NCI-H1694 treated with DMSO at 0.1 percent for 48 hours (cell line): Measurements from ENCODE around the gene GRAMD1C.
"Not testable (repeated sequence)": the region's sequence is repeated elsewhere in the genome, so short reads cannot be mapped to it uniquely, and the experiment has no call there.

Experiments
- DNase-seq: peaks from one replicate; lab custom pipeline; 2025; lab: John Stamatoyannopoulos, UW

GRAMD1C gene

DNA sequence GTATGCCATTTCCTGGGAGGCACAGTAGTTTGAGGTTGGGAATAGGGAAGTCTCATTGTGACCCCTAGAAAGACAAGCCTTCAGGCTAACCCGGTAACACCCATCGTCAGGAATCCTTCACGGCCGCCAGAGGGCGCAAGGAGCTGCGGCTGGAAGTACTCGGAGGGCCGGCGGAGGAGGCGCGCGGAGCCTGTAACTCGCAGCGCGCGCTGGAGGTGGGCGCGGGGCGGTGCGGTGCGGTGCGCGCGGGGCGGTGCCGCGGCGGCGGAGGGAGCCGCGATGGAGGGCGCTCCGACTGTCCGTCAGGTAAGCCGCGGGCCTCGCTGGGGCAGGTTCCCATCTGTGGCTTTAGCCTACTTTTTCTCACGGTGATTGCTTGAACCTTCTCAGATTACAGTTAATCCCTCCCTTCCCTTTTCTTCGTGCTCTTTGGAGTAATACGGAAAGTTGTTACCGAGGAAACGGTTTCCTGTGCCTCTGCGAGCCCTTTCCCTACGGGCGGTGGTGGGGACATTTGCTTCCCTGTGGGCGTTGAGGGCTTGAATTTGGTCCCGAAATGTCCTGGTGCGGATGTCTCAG is at the start of gene GRAMD1C:
Gene GRAMD1C (plus strand): TSS at position 158 of the 579 bp plus-strand sequence. CDS start 122 bp downstream, at position 280.
- peak; percentile 89 for DNase-seq

DNA sequence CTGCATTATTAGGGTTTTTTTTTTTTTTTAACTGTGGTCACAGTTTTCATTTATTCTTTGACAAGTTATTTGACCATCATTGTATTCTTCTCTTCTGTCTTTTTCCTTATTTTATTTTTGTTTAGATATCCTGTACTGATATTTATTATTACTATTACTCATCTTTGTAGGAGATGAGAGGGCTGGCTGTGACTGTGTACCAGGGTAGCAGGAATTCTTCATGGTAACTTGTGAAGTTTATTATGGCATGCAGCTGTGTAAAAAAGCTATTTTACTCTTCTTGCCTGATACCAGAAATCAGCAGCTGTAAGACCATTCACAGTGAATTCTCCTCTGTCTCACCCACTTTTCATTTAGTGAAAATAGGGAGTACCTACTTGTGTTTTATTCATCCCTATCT is 47.2 kb upstream of the GRAMD1C start:
- no peak for DNase-seq

GRCh38 chr3:113794526-113794925 is 44.1 kb upstream of the GRAMD1C start:
- DNase-seq = no peak

DNA sequence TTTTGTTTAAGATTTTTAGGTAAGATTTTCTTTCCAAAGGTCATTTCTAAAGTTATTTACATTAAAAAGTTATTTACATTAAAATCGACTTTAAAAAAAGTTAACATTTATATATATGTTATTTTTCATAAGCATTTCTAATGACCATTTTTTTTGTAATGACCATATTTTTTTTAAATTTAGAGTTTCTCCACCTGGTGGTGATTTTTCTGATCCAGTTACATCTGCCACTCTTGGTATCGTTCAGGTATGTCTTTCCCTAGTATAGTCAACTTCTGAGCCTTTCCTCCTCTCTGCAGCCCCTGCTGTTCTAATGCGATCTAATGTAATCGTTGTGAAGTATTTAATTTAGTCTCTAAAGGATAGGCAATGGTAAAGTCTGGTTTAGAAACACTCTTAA is 42.9 kb upstream of the GRAMD1C start:
- no peak for DNase-seq

DNA sequence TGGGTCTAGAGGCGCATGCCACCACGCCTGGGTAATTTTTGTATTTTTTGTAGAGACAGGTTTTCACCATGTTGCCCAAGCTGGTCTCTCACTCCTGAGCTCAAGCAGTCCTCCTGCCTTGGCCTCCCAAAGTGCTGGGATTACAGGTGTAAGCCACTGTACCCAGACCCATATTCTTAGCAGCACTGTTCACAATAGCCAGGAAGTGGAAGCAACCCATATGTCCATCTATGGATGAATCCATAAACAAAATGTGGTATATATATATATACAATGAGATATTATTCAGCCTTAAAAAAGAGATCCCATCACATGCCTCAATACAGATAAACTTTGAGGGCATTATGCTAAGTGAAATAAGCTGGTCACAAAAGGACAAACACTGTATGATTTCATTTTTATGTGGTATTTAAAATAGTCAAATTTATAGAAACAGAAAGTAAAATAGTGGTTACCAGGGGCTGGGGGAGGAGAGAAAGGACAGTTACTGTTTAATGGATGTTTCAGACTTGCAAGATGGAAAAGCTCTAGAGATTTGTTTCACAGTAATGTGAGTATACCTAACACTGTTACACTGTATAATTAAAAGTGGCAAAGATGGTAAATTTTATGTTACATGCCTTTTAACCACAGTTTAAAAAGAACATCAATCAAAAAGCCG is 35.7 kb upstream of the GRAMD1C start:
- DNase-seq = no peak

DNA sequence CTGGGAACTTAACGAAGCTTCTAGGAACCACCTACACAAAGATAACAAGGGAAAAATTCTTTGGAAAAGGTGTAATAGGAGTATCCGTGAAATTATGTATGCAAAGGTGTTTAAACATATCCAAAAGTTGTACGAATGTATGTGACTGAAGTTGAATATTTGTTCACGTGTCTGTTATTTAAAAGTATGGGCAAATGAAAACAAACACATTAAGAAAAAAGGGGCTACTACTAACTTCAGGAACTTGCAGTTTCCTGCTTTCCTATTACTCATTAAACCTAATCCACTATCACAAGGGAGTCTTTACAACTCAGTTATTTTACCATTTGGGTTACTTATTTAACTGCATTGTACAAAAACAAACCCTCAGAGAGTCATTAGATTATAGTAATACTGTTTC is 33.9 kb upstream of the GRAMD1C start:
- no peak for DNase-seq

DNA sequence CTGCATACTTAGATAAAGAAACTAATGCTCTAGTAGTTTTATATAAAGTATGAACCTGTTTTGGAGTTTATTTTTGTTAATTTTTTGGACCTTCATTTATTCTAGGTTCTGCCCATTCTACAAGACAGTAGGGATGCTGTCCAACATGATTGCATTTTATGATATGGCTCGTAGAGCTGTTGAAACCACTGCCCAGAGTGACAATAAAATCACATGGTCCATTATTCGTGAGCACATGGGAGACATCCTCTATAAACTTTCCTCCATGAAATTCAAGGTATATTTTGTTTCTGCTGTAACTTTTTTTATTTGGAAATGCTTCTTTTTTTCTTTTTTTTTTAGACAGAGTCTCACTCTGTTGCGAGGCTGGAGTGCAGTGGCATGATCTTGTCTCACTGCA is 33.3 kb upstream of the GRAMD1C start:
- DNase-seq = no peak

DNA sequence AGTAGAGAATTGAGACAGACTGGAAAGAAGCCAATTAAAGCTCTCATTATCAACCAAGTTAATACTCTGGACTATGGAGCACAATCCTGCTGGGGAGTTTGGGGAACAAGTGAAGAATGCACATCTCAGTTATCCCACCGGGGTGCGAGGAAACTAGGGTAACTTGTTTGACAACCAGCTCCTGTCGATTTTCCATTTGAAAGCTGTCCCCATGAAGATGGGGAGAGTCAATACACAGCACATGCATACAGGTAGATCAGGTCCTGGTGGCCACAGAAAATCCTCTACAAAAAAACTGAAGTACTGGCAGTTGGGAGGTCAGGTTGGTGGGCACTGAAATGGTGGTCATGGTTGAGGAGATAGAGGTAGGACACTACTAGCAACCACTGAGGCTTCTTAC is 25.7 kb upstream of the GRAMD1C start:
- DNase-seq = no peak

GRCh38 chr3:113819866-113820265 is 18.7 kb upstream of the GRAMD1C start:
- no peak for DNase-seq

DNA sequence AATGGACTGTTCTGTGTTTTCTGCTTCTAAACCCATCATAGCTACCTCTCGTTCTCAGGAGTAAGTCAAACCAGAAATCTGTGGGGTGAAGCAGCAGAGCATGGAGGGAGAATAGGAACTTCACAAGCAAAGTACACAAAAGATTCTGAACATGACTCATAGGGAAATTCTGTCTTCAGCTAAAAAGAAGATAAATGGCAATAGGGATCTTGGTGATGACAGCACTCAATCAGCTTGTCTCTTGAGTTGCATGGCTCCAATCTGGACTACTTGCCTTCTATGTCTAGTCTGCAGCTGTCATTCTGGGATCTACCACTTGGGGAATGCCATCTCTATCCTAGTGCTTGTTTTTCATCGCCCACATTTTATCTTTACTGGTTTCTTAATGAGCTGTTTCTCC is 13.5 kb upstream of the GRAMD1C start:
- DNase-seq = no peak

DNA sequence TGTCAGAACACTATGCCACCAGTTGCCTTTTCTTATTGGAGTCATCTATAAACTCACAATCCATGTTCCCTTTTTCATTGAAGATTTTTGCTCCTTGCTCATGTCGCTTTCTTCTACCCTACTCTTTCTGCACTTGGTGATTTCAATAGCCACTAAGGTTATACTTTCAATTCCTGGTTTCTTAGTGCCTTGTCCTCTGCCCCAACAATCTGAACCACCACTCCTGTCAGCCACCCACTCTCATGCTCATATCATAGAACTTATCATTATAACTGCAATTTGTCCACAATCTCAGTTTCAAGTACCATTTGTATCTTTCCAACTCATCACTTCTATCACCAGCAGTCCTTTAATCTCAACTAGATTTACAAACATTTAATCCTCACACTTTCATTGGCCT is 10.0 kb upstream of the GRAMD1C start:
- DNase-seq = no peak

GRCh38 chr3:113829576-113830354 is 8.8 kb upstream of the GRAMD1C start:
- DNase-seq = no peak

GRCh38 chr3:113831103-113831355 is 7.6 kb upstream of the GRAMD1C start:
- no peak for DNase-seq

DNA sequence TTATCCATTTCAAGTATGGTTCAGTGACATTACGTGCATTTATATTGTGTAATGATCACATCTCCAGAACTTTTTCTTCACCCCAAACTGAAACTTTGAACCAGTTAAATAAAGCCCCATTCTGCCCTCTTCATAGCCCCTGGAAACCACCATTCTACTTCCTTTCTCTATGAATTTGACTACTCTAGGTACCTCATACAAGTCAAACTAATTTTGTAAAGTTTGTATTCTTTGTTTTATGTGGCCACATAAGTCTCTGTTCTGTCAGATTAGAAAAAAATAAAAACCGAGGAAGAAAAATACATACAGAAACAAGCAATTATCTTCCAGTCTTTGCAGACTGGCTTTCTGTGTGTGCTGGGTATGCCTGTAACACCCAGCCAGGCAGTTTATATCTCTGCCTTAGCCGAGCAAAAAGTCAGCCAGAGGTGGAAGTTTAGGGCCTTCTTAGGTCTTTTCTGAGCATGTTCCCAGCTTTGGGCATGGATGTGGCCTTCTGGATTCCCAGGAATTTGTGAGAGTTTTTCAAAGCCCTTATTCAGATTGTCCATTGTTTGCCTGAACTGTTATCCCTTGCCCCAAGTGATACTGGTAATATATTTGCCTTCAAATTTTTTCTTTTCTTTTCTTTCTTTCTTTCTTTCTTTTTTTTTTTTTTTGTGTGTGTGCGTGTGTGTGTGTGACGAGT is 6.0 kb upstream of the GRAMD1C start:
- DNase-seq = no peak

GRCh38 chr3:113834983-113835382 is 3.6 kb upstream of the GRAMD1C start:
- no peak for DNase-seq

DNA sequence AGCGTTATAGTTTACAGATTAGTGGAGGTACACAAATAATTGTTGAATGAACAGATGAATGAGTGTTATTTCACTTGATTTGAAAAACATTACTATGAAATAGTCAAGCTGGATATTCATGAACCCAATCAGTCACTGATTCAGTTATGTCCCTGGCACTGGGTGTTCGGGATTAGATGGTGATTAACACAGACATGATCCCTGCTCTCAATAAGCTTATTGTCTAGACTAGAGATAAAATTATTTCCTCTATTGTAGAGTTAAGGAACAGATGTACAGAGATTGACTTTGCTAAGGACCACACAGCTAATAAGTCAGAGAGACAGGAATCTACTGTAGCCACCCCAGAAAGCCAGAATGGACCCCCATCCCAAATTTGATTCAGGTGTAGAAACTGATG is 963 bp downstream of the GRAMD1C start:
- DNase-seq = no peak

DNA sequence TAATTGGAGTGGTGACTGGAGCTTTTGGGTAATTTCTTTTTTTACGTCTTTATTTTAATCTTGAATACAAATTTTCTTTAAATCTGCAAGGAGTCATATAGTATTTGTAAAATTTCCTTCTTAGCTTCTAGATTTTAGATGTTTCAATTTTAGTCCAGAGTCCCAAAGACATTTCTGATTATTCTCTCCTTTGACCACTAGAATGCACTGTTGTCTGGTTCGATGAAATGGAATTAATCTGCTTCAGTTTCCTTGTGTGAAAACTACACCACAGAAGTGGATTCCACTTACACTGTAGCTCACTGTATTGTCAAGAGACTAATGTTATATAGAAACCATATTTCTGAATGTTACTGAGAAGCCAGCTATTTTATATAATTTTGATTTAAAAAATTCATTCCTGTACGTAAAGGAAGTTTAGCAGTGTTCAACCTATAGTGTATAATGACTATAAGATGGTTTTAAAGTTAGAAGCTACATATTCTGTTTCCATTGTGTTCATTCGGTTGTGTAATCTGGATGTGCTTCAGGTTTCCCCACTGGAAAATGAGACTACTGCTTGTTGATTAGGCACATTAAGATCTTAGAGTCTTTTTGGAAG is 6.1 kb downstream of the GRAMD1C start:
- DNase-seq = peak; percentile 58

DNA sequence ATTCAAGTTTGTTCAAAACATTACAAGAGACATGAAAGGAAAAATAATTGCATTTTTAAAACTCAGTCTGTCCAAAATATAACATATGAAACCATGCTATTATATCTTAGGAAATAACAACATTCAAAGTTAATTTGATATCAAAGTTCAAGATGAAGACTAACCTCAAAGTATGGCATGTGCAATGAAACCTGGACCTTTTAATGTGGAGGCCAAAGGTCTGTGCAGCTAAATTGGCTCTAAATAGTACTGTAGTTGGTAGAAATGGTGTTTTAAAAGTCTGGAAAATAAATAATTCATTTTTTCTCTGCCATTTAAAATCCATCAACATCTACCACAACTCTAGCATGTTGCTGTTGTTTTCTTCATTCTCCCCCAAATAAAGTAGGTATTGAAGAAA is 8.7 kb downstream of the GRAMD1C start:
- no peak for DNase-seq

GRCh38 chr3:113847664-113848461 is 9.3 kb downstream of the GRAMD1C start:
- no peak for DNase-seq

DNA sequence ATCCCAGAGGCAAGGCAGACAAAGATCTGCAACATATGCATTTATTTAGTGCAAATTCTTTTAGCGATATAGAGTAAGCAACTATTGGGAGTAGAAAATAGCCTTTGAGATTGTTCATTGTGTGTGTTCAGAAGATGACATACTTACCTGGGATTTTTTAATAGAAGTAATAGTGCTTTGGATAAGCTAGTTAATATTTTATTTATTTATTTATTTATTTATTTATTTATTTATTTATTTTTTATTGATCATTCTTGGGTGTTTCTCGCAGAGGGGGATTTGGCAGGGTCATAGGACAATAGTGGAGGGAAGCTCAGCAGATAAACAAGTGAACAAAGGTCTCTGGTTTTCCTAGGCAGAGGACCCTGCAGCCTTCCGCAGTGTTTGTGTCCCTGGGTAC is 10.5 kb downstream of the GRAMD1C start:
- not testable (repeated sequence) for DNase-seq

- DNase-seq = not testable (repeated sequence)
These were observed 11.3 kb downstream of the GRAMD1C start for GRCh38 chr3:113849841-113850240.

GRCh38 chr3:113850391-113850790 is 11.8 kb downstream of the GRAMD1C start:
- DNase-seq = not testable (repeated sequence)
